Sigmoid colon (tissue), 4 donors: ENCODE data around the gene JMJD1C.

ENCODE experiments used
- EP300 ChIP-seq, 4 donors: sonication (generic); formaldehyde crosslinking; IDR thresholded peaks; one replicate each; pipeline ENCODE4 v1.6.1; 2017; ENCODE audit warnings: antibody characterized with exemption in 4 of 4
- POLR2A ChIP-seq, 2 donors: fragments of 450-650 bp; IDR thresholded peaks; one replicate each; pipeline ENCODE4 v1.6.1; 2016; ENCODE audit warnings: antibody characterized with exemption in 2 of 2, mild to moderate bottlenecking in 2 of 2, moderate library complexity in 2 of 2
- POLR2AphosphoS5 ChIP-seq, 4 donors: sonication (generic); formaldehyde crosslinking; IDR thresholded peaks; one replicate each; pipeline ENCODE4 v1.6.1; 2017; ENCODE audit warnings: antibody characterized with exemption in 4 of 4
- TF ChIP-seq, protein P1 (sequence below), 4 experiments: fragments of 450-650 bp in 3 of 4; fragments of 200-600 bp in 1 of 4; IDR thresholded peaks; one replicate each; pipeline ENCODE4 v1.5.1; 2016 to 2019; ENCODE audit warnings: antibody characterized with exemption in 4 of 4, mild to moderate bottlenecking in 3 of 4, moderate library complexity in 2 of 4

DNA sequence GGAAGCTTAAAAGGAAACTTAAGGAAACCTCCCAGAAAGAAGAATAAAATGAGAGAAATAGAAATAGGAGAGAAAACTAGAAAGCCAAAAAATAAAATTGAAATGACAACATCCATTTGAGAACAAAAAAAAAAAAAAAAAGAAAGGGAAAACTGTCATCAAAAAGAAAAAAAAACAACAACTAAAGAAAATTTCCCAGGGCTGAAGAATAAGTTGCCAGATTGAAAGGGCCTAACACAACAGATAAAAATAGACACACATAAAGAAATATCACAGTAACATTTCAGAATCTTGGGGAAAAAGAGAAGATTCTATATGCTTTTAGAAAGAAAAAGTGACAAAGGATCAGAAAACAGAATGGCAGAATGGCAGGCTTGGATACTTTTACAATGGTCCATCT, 157.1 kb downstream of the JMJD1C start:
- TF ChIP-seq, protein P1, sequence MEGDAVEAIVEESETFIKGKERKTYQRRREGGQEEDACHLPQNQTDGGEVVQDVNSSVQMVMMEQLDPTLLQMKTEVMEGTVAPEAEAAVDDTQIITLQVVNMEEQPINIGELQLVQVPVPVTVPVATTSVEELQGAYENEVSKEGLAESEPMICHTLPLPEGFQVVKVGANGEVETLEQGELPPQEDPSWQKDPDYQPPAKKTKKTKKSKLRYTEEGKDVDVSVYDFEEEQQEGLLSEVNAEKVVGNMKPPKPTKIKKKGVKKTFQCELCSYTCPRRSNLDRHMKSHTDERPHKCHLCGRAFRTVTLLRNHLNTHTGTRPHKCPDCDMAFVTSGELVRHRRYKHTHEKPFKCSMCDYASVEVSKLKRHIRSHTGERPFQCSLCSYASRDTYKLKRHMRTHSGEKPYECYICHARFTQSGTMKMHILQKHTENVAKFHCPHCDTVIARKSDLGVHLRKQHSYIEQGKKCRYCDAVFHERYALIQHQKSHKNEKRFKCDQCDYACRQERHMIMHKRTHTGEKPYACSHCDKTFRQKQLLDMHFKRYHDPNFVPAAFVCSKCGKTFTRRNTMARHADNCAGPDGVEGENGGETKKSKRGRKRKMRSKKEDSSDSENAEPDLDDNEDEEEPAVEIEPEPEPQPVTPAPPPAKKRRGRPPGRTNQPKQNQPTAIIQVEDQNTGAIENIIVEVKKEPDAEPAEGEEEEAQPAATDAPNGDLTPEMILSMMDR (IDR thresholded peaks at IDR 0.05): no peak
- TF ChIP-seq POLR2A (IDR thresholded peaks at IDR 0.05) (no peak), POLR2AphosphoS5 (IDR thresholded peaks at IDR 0.05) (no peak), EP300 (IDR thresholded peaks at IDR 0.05) (no peak)
